IMR-90 (cell line): Measurements from ENCODE around the gene COL1A1. TPM values are rescaled to one million over a fixed set of nuclear protein-coding genes. Genes with fewer than 3 reads are reported as not detected.

Experiments used
- ATAC-seq: fragments of 200-7000 bp; cut with Tn5 transposase; 2 replicates; pipeline ENCODE4 v1.9.1; 2020; ENCODE audit warnings: low read depth, mild to moderate bottlenecking, moderate library complexity
- BruUV-seq: library from RNA; stranded (reverse); fragments of 400-500 nt; replicated peaks from 2 replicates; lab custom pipeline; 2021; lab: Mats Ljungman, UMichigan
- CTCF ChIA-PET: fragments of 300-600 bp; formaldehyde crosslinking; extraction: SDS; loops from one replicate; lab custom pipeline; 2021; ENCODE audit warnings: antibody characterized with exemption; lab: Yijun Ruan, JAX
- POLR2A ChIA-PET: fragments of 300-600 bp; sonication (Branson Sonifier 250); formaldehyde crosslinking; loops from one replicate; lab custom pipeline; 2022; ENCODE audit warnings: antibody characterized with exemption; ENCODE audit not compliant: unreplicated experiment; lab: Charles Lee
- DNase-seq: peaks from one replicate; pipeline ENCODE4 v3.0.0; 2013
- H2AFZ ChIP-seq: replicated peaks from 2 replicates; pipeline ENCODE3; 2013; ENCODE audit warnings: low read length, mild to moderate bottlenecking; ENCODE audit not compliant: poor library complexity
- H2AK5ac ChIP-seq: 2 replicates; pipeline ENCODE4 v1.6.1; 2013; ENCODE audit warnings: low read depth, low read length, inconsistent platforms
- H2AK9ac ChIP-seq: replicated peaks from 2 replicates; pipeline ENCODE3; 2013; ENCODE audit warnings: mild to moderate bottlenecking, low read depth, low read length, moderate library complexity; ENCODE audit not compliant: poor library complexity
- H2BK120ac ChIP-seq: 2 replicates; pipeline ENCODE4 v1.6.1; 2013; ENCODE audit warnings: low read depth, low read length, inconsistent platforms
- H2BK15ac ChIP-seq: 3 replicates; pipeline ENCODE4 v1.6.1; 2013; ENCODE audit warnings: low read depth, low read length, inconsistent platforms
- H2BK20ac ChIP-seq: 2 replicates; pipeline ENCODE4 v1.6.1; 2013; ENCODE audit warnings: low read depth, mild to moderate bottlenecking, inconsistent platforms, low read length, moderate library complexity
- H2BK5ac ChIP-seq: 2 replicates; pipeline ENCODE4 v1.6.1; 2013; ENCODE audit warnings: mild to moderate bottlenecking, low read depth, low read length, inconsistent platforms; ENCODE audit not compliant: poor library complexity, severe bottlenecking
- H3K14ac ChIP-seq: replicated peaks from 2 replicates; pipeline ENCODE4 v1.6.1; 2013; ENCODE audit warnings: low read depth, low read length, inconsistent platforms
- H3K18ac ChIP-seq: 2 replicates; pipeline ENCODE4 v1.6.1; 2013; ENCODE audit warnings: low read depth, low read length, control low read depth
- H3K23ac ChIP-seq: 2 replicates; pipeline ENCODE4 v1.6.1; 2013; ENCODE audit warnings: low read depth, low read length, inconsistent platforms
- H3K27ac ChIP-seq: 2 replicates; pipeline ENCODE4 v1.5.1; 2013; ENCODE audit warnings: mild to moderate bottlenecking, control low read depth, low read length; ENCODE audit not compliant: insufficient read depth
- H3K27me3 ChIP-seq: 2 replicates; pipeline ENCODE4 v1.6.1; 2013; ENCODE audit warnings: low read length; ENCODE audit not compliant: control insufficient read depth, insufficient read depth
- H3K36me3 ChIP-seq: 2 replicates; pipeline ENCODE4 v1.6.1; 2013; ENCODE audit warnings: low read length, mixed read lengths; ENCODE audit not compliant: control insufficient read depth, insufficient read depth
- H3K4ac ChIP-seq: 2 replicates; pipeline ENCODE4 v1.6.1; 2013; ENCODE audit warnings: low read depth, low read length, inconsistent platforms
- H3K4me1 ChIP-seq: 2 replicates; pipeline ENCODE4 v1.6.1; 2013; ENCODE audit warnings: low read length, mixed read lengths; ENCODE audit not compliant: control insufficient read depth, insufficient read depth
- H3K4me2 ChIP-seq: 2 replicates; pipeline ENCODE4 v1.6.1; 2013; ENCODE audit warnings: low read depth, mild to moderate bottlenecking, control low read depth, low read length, moderate library complexity
- H3K4me3 ChIP-seq: 2 replicates; pipeline ENCODE4 v1.5.1; 2013; ENCODE audit warnings: low read depth, mild to moderate bottlenecking, control low read depth, low read length, moderate library complexity; ENCODE audit not compliant: insufficient read depth
- H3K56ac ChIP-seq: 2 replicates; pipeline ENCODE4 v1.6.1; 2013; ENCODE audit warnings: low read length, inconsistent platforms; ENCODE audit not compliant: insufficient read depth; ENCODE audit errors: extremely low read depth
- H3K79me1 ChIP-seq, 2 experiments: 2 replicates each; pipeline ENCODE4 v1.6.1; 2013; ENCODE audit warnings: low read length in 2 of 2, inconsistent platforms in 1 of 2, low read depth in 1 of 2
- H3K9ac ChIP-seq: 2 replicates; pipeline ENCODE4 v1.6.1; 2013; ENCODE audit warnings: low read depth, low read length, control low read depth
- H3K9me1 ChIP-seq: 2 replicates; pipeline ENCODE4 v1.6.1; 2013; ENCODE audit warnings: low read length, inconsistent platforms; ENCODE audit not compliant: insufficient read depth
- H3K9me3 ChIP-seq: 2 replicates; pipeline ENCODE4 v1.6.1; 2013; ENCODE audit warnings: low read length; ENCODE audit not compliant: control insufficient read depth, insufficient read depth
- H4K20me1 ChIP-seq: 2 replicates; pipeline ENCODE4 v1.6.1; 2013; ENCODE audit warnings: low read length, inconsistent platforms; ENCODE audit not compliant: insufficient read depth
- H4K5ac ChIP-seq: 2 replicates; pipeline ENCODE4 v1.6.1; 2013; ENCODE audit warnings: mild to moderate bottlenecking, low read depth, low read length, control low read depth
- H4K8ac ChIP-seq, 2 experiments: 2 replicates each; pipeline ENCODE4 v1.6.1; 2013; ENCODE audit warnings: low read depth in 2 of 2, low read length in 2 of 2, control low read depth in 1 of 2, inconsistent platforms in 1 of 2
- H4K91ac ChIP-seq: 2 replicates; pipeline ENCODE4 v1.6.1; 2013; ENCODE audit warnings: low read depth, low read length, inconsistent platforms; ENCODE audit not compliant: insufficient read depth
- BHLHE40 ChIP-seq: fragments of 150-350 bp; IDR thresholded peaks from 2 replicates; pipeline ENCODE4 v1.6.1; 2016; ENCODE audit warnings: mild to moderate bottlenecking, low read depth, low read length
- CEBPB ChIP-seq: IDR thresholded peaks from 2 replicates; pipeline ENCODE4 v1.6.1; 2012; ENCODE audit warnings: low read depth, low read length, improper control_type of control experiment
- CHD1 ChIP-seq: IDR thresholded peaks from 2 replicates; pipeline ENCODE4 v1.6.1; 2012; ENCODE audit warnings: low read depth, low read length, improper control_type of control experiment
- FOS ChIP-seq: fragments of 150-350 bp; IDR thresholded peaks from 2 replicates; pipeline ENCODE4 v1.6.1; 2016; ENCODE audit warnings: low read depth, low read length
- MAFK ChIP-seq: IDR thresholded peaks from 2 replicates; pipeline ENCODE4 v1.6.1; 2012; ENCODE audit warnings: low read depth, low read length, improper control_type of control experiment
- MAZ ChIP-seq: IDR thresholded peaks from 2 replicates; pipeline ENCODE4 v1.6.1; 2012; ENCODE audit warnings: low read depth, mild to moderate bottlenecking, low read length, improper control_type of control experiment, moderate library complexity, borderline replicate concordance
- MXI1 ChIP-seq: IDR thresholded peaks from 2 replicates; pipeline ENCODE4 v1.6.1; 2012; ENCODE audit warnings: low read depth, mild to moderate bottlenecking, low read length, moderate library complexity, borderline replicate concordance
- NFE2L2 ChIP-seq: fragments of 150-350 bp; IDR thresholded peaks from 2 replicates; pipeline ENCODE4 v1.6.1; 2016; ENCODE audit warnings: low read depth, mild to moderate bottlenecking, low read length
- POLR2A ChIP-seq: IDR thresholded peaks from 2 replicates; pipeline ENCODE4 v1.6.1; 2012; ENCODE audit warnings: mild to moderate bottlenecking, low read depth, low read length
- RAD21 ChIP-seq: IDR thresholded peaks from 2 replicates; pipeline ENCODE4 v1.6.1; 2012; ENCODE audit warnings: low read length, improper control_type of control experiment
- RCOR1 ChIP-seq: IDR thresholded peaks from 2 replicates; pipeline ENCODE4 v1.6.1; 2012; ENCODE audit warnings: mild to moderate bottlenecking, low read length, improper control_type of control experiment; ENCODE audit not compliant: insufficient replicate concordance
- RFX5 ChIP-seq: IDR thresholded peaks from 2 replicates; pipeline ENCODE4 v1.8.0; 2012; ENCODE audit warnings: low read depth, mild to moderate bottlenecking, low read length, moderate library complexity
- SMC3 ChIP-seq: fragments of 150-350 bp; IDR thresholded peaks from 2 replicates; pipeline ENCODE4 v1.6.1; 2016; ENCODE audit warnings: low read depth, mild to moderate bottlenecking, antibody characterized with exemption, low read length, moderate library complexity
- WGBS, 2 experiments: methylation state at CpG; one replicate each; pipeline versions ENCODE4 v1.1.5 to v1.1.7; 2013; ENCODE audit warnings: missing lambda C conversion rate in 2 of 2; ENCODE audit not compliant: insufficient read length in 1 of 2; ENCODE audit errors: extremely low coverage in 2 of 2; 5-methylcytosine and 5-hydroxymethylcytosine counted together
- dilution Hi-C: fragments of 300-500 bp; cut with HindIII; formaldehyde crosslinking; loops from one replicate; pipeline ENCODE4 v1.14.3; 2018; ENCODE audit warnings: low sequenced_read_pairs; ENCODE audit not compliant: unreplicated experiment
- in situ Hi-C: fragments of 300-500 bp; cut with MboI; formaldehyde crosslinking; loops from 3 replicates; pipeline ENCODE4 v1.14.3; 2019; ENCODE audit warnings: low sequenced_read_pairs, inconsistent platforms, mixed read lengths
- intact Hi-C: fragments of 100-400 bp; cut with micrococcal nuclease; formaldehyde crosslinking; loops from 2 replicates; pipeline ENCODE4 v1.10.0; 2022
- polyA plus RNA-seq, 3 experiments: library from polyadenylated mRNA; depleted of rRNA; stranded (reverse); fragments of >200 nt; gene quantifications; 2 replicates each; pipeline ENCODE4 v1.2.3, GENCODE V29; 2012; ENCODE audit warnings: low replicate concordance in 1 of 3
- total RNA-seq: library from RNA; depleted of rRNA; stranded (reverse); fragments of >200 nt; gene quantifications from 2 replicates; pipeline ENCODE4 v1.2.3, GENCODE V29; 2012
- TF ChIP-seq, protein P1 (sequence below): conservative IDR thresholded peaks from 2 replicates; pipeline ENCODE4 v1.5.1; 2012; ENCODE audit warnings: mild to moderate bottlenecking, low read depth, low read length, improper control_type of control experiment
- TF ChIP-seq, protein P2 (sequence below): fragments of 150-350 bp; IDR thresholded peaks from 2 replicates; pipeline ENCODE4 v1.6.1; 2017; ENCODE audit warnings: mild to moderate bottlenecking, antibody characterized with exemption, low read length, low read depth
- TF ChIP-seq, protein P3 (sequence below): fragments of 150-350 bp; IDR thresholded peaks from 2 replicates; pipeline ENCODE4 v1.6.1; 2016; ENCODE audit warnings: low read depth, mild to moderate bottlenecking, low read length, moderate library complexity, borderline replicate concordance

COL1A1 gene
- total and polyA plus RNA-seq, 2 of the 4 experiments (the other 2 are of a cell fraction) = 2,180 to 4,350 TPM

DNA sequence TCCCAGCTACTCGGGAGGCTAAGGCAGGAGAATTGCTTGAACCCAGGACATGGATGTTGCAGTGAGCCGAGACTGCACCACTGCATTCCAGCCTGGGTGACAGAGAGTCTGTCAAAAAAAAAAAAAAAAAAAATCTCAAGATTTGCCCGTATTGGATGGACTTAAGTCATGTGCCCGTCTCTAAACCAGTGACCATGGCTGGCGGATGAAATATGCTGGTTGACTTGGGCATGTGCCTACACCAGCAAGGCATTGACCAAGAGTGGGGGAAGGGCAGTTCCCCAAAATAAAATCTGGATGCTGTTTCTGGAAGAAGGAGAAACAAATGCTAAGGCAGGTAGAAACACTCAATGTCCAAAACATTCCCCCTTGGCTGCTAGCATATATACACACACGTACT is 21.5 kb upstream of the COL1A1 start:
- H4K5ac ChIP-seq = no peak overlapping the region
- peak overlapping the region; percentile 52; the same call in 1 of the 2 replicates for H2BK120ac ChIP-seq
- no peak overlapping the region for H3K23ac ChIP-seq
- peaks cover 4% of the 10 kb centered on the region; the same call in 1 of the 2 replicates for H4K20me1 ChIP-seq
- no TSS peak for BruUV-seq
- no peak overlapping the region for H3K27ac ChIP-seq
- peaks cover 28% of the 10 kb centered on the region for H3K4me1 ChIP-seq
- peaks cover 14% of the 10 kb centered on the region for H3K9me1 ChIP-seq
- H3K36me3 ChIP-seq = no peaks in the 10 kb centered on the region
- peaks cover 7 to 31% of the 10 kb centered on the region in 2 experiments; a peak in 2 of 4 replicates for H3K79me1 ChIP-seq
- ChIA-PET CTCF (no interaction called here), POLR2A (interaction anchor here (0.7 to 1.3 kb wide), 2 partner anchors 21 to 45 kb away, joined by 3 to 4 read pairs; partner anchors contain the start of gene COL1A1)
- no peak overlapping the region for H2AK9ac ChIP-seq
- no peak overlapping the region for H3K18ac ChIP-seq
- no peak overlapping the region for H3K4me2 ChIP-seq
- H4K8ac ChIP-seq = no peak overlapping the region; a peak in 1 of 4 replicates
- H3K9ac ChIP-seq = no peak overlapping the region
- H2BK20ac ChIP-seq = 0 out of 2 replicates have a peak overlapping the region, but pooled peaks have one; percentile 20
- TF ChIP-seq BHLHE40 = no peak
- TF ChIP-seq, protein P1, sequence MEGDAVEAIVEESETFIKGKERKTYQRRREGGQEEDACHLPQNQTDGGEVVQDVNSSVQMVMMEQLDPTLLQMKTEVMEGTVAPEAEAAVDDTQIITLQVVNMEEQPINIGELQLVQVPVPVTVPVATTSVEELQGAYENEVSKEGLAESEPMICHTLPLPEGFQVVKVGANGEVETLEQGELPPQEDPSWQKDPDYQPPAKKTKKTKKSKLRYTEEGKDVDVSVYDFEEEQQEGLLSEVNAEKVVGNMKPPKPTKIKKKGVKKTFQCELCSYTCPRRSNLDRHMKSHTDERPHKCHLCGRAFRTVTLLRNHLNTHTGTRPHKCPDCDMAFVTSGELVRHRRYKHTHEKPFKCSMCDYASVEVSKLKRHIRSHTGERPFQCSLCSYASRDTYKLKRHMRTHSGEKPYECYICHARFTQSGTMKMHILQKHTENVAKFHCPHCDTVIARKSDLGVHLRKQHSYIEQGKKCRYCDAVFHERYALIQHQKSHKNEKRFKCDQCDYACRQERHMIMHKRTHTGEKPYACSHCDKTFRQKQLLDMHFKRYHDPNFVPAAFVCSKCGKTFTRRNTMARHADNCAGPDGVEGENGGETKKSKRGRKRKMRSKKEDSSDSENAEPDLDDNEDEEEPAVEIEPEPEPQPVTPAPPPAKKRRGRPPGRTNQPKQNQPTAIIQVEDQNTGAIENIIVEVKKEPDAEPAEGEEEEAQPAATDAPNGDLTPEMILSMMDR = no peak
- TF ChIP-seq SMC3 = no peak
- no peak for TF ChIP-seq CHD1
- TF ChIP-seq, protein P2, sequence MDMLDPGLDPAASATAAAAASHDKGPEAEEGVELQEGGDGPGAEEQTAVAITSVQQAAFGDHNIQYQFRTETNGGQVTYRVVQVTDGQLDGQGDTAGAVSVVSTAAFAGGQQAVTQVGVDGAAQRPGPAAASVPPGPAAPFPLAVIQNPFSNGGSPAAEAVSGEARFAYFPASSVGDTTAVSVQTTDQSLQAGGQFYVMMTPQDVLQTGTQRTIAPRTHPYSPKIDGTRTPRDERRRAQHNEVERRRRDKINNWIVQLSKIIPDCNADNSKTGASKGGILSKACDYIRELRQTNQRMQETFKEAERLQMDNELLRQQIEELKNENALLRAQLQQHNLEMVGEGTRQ = no peak
- TF ChIP-seq RCOR1 = no peak
- TF ChIP-seq RFX5 = no peak
- TF ChIP-seq FOS = no peak
- no peak for TF ChIP-seq CEBPB
- TF ChIP-seq MAFK = no peak
- TF ChIP-seq, protein P3, sequence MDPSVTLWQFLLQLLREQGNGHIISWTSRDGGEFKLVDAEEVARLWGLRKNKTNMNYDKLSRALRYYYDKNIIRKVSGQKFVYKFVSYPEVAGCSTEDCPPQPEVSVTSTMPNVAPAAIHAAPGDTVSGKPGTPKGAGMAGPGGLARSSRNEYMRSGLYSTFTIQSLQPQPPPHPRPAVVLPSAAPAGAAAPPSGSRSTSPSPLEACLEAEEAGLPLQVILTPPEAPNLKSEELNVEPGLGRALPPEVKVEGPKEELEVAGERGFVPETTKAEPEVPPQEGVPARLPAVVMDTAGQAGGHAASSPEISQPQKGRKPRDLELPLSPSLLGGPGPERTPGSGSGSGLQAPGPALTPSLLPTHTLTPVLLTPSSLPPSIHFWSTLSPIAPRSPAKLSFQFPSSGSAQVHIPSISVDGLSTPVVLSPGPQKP = no peak
- no peak for TF ChIP-seq NFE2L2
- TF ChIP-seq RAD21 = no peak
- TF ChIP-seq MAZ = no peak
- no peak for TF ChIP-seq MXI1
- no peak for TF ChIP-seq POLR2A
- DNase-seq (no peak), ATAC-seq (no peak)
- no peak overlapping the region for H2AFZ ChIP-seq
- peak overlapping the region; percentile 7; the same call in 1 of the 2 replicates for H2AK5ac ChIP-seq
- H3K4me3 ChIP-seq = no peak overlapping the region
- dilution Hi-C loops (no loop called here), in situ Hi-C loops (no loop called here), intact Hi-C loops (no loop called here)
- H3K14ac ChIP-seq = no peak overlapping the region
- no peak overlapping the region for H4K91ac ChIP-seq
- 100% methylated on average over 1 of the region's 6 CpGs; no CpG with 5 or more reads in 1 of the 2 experiments for WGBS, 2 experiments
- no peak overlapping the region for H2BK15ac ChIP-seq
- no peak overlapping the region for H2BK5ac ChIP-seq
- H3K9me3 ChIP-seq = peaks cover 10% of the 10 kb centered on the region
- no peak overlapping the region for H3K56ac ChIP-seq
- no peaks in the 10 kb centered on the region for H3K27me3 ChIP-seq
- peak overlapping the region; percentile 30; the same call in 1 of the 2 replicates for H3K4ac ChIP-seq
